ENCODE results near the gene R3HDM2. TPM values are rescaled to one million over a fixed set of nuclear protein-coding genes. Genes with fewer than 3 reads are reported as not detected.
A peak's percentile ranks its signal among the peaks of the same experiment; 100 is the strongest.

R3HDM2 gene
- total and polyA plus RNA-seq, 4 donors: 18.1 to 60.7 (median 30.6) TPM

- peaks cover 0 to 7% (median 3%) of the 10 kb centered on the region in 4 donors for H3K36me3 ChIP-seq (ENCODE audit: control insufficient read depth in 4 of 4, insufficient read depth in 4 of 4, low read length in 4 of 4)
- no peak for TF ChIP-seq CTCF (IDR thresholded peaks at IDR 0.05; ENCODE audit: control extremely low read depth, extremely low read depth)
- no peaks in the 10 kb centered on the region for H3K27me3 ChIP-seq (ENCODE audit: control insufficient read depth in 3 of 3, insufficient read depth in 3 of 3, low read length in 2 of 3)
- no peak for ATAC-seq (ENCODE audit: insufficient read depth, low FRiP score)
- no peaks in the 10 kb centered on the region for H3K9me3 ChIP-seq (ENCODE audit: control insufficient read depth in 4 of 4, insufficient read depth in 3 of 4, low read length in 3 of 4)
- no peak overlapping the region for H3K27ac ChIP-seq (ENCODE audit: low read depth in 1 of 2, low read length in 1 of 2)
- H3K4me1 ChIP-seq (ENCODE audit: control insufficient read depth in 5 of 5, insufficient read depth in 5 of 5, low read length in 5 of 5): peaks cover 0 to 8% (median 2%) of the 10 kb centered on the region in 5 donors
- no peak for DNase-seq
- no peak overlapping the region for H3K9ac ChIP-seq (ENCODE audit: insufficient read depth in 1 of 2, low read length in 2 of 2)
- H3K4me3 ChIP-seq: no peak overlapping the region
Observed at GRCh38 chr12:57347284-57347683, 83.6 kb downstream of the R3HDM2 start.

GRCh38 chr12:57343703-57344378, 87.0 kb downstream of the R3HDM2 start:
- DNase-seq (no peak), ATAC-seq (ENCODE audit: insufficient read depth, low FRiP score) (no peak)
- Histone ChIP-seq H3K27ac (ENCODE audit: low read depth in 1 of 2, low read length in 1 of 2) (no peak overlapping the region), H3K27me3 (ENCODE audit: control insufficient read depth in 3 of 3, insufficient read depth in 3 of 3, low read length in 2 of 3) (no peaks in the 10 kb centered on the region), H3K36me3 (ENCODE audit: control insufficient read depth in 4 of 4, insufficient read depth in 4 of 4, low read length in 4 of 4) (peaks cover 0 to 7% (median 3%) of the 10 kb centered on the region in 4 donors), H3K9ac (ENCODE audit: insufficient read depth in 1 of 2, low read length in 2 of 2) (no peak overlapping the region), H3K9me3 (ENCODE audit: control insufficient read depth in 4 of 4, insufficient read depth in 3 of 4, low read length in 3 of 4) (no peaks in the 10 kb centered on the region), H3K4me3 (no peak overlapping the region), H3K4me1 (ENCODE audit: control insufficient read depth in 5 of 5, insufficient read depth in 5 of 5, low read length in 5 of 5) (peaks cover 0 to 18% (median 8%) of the 10 kb centered on the region in 5 donors)
- TF ChIP-seq CTCF (IDR thresholded peaks at IDR 0.05; ENCODE audit: control extremely low read depth, extremely low read depth): no peak
- WGBS, 2 donors: 85 to 91% methylated on average over 7 of the region's 7 CpGs

- Histone ChIP-seq H3K4me3 (no peak overlapping the region), H3K27me3 (ENCODE audit: control insufficient read depth in 3 of 3, insufficient read depth in 3 of 3, low read length in 2 of 3) (no peaks in the 10 kb centered on the region), H3K9ac (ENCODE audit: insufficient read depth in 1 of 2, low read length in 2 of 2) (no peak overlapping the region), H3K36me3 (ENCODE audit: control insufficient read depth in 4 of 4, insufficient read depth in 4 of 4, low read length in 4 of 4) (peaks cover 0 to 7% (median 2%) of the 10 kb centered on the region in 4 donors), H3K27ac (ENCODE audit: low read depth in 1 of 2, low read length in 1 of 2) (no peak overlapping the region), H3K9me3 (ENCODE audit: control insufficient read depth in 4 of 4, insufficient read depth in 3 of 4, low read length in 3 of 4) (no peaks in the 10 kb centered on the region), H3K4me1 (ENCODE audit: control insufficient read depth in 5 of 5, insufficient read depth in 5 of 5, low read length in 5 of 5) (peaks cover 0 to 18% (median 8%) of the 10 kb centered on the region in 5 donors)
- TF ChIP-seq CTCF (IDR thresholded peaks at IDR 0.05; ENCODE audit: control extremely low read depth, extremely low read depth): no peak
- peak; percentile 77 to 82 (median 79) for DNase-seq
- 56 to 63% methylated on average over 7 of the region's 7 CpGs for WGBS, 2 donors
- ATAC-seq (ENCODE audit: insufficient read depth, low FRiP score): peak; percentile 47
Observed at GRCh38 chr12:57342207-57342691, 88.6 kb downstream of the R3HDM2 start.

Data from lung (tissue), 12 donors.